GM19035 (cell line): Measurements from ENCODE around the gene CS.
"Not testable (repeated sequence)": the region's sequence is repeated elsewhere in the genome, so short reads cannot be mapped to it uniquely, and the experiment has no call there.

ENCODE experiments used
- ATAC-seq: cut with Tn5 transposase; IDR thresholded peaks from one replicate; pipeline ENCODE4 v1.9.1; 2021; ENCODE audit not compliant: unreplicated experiment

The CS gene

GRCh38 chr12:56321610-56322009, 21.5 kb upstream of the CS start:
- not testable (repeated sequence) for ATAC-seq

- no peak for ATAC-seq
Measured at GRCh38 chr12:56321027-56321426, 20.9 kb upstream of the CS start.

- ATAC-seq, result no peak
Measured at GRCh38 chr12:56317675-56318074, 17.5 kb upstream of the CS start.

GRCh38 chr12:56315622-56316473, 15.7 kb upstream of the CS start, which contains the start of gene CNPY2:
CNPY2 (minus strand) TSS chr12:56315988; CDS start chr12:56315217, 771 bp downstream.
- peak; percentile 88 for ATAC-seq

GRCh38 chr12:56315249-56315621, 15.1 kb upstream of the CS start:
- no peak for ATAC-seq

GRCh38 chr12:56311003-56311402, 10.9 kb upstream of the CS start:
- no peak for ATAC-seq

- no peak for ATAC-seq
Measured at GRCh38 chr12:56308714-56309113, 8.6 kb upstream of the CS start.

GRCh38 chr12:56307221-56307965, 7.3 kb upstream of the CS start:
- ATAC-seq, result no peak

- ATAC-seq, result no peak
Measured at GRCh38 chr12:56304872-56305590, 4.9 kb upstream of the CS start.

- no peak for ATAC-seq
Measured at GRCh38 chr12:56304276-56304675, 4.1 kb upstream of the CS start.

- no peak for ATAC-seq
Measured at GRCh38 chr12:56300644-56301464, 724 bp upstream of the CS start.

GRCh38 chr12:56299308-56299852, 750 bp downstream of the CS start:
- ATAC-seq, result peak; percentile 5

- ATAC-seq, result no peak
Measured at GRCh38 chr12:56298828-56299227, 1.3 kb downstream of the CS start.

- ATAC-seq, result no peak
Measured at GRCh38 chr12:56297400-56297799, 2.7 kb downstream of the CS start.

GRCh38 chr12:56296295-56296694, 3.8 kb downstream of the CS start:
- ATAC-seq, result no peak

GRCh38 chr12:56293795-56294194, 6.3 kb downstream of the CS start:
- no peak for ATAC-seq

GRCh38 chr12:56288705-56289387, 11.3 kb downstream of the CS start:
- no peak for ATAC-seq

- no peak for ATAC-seq
Measured at GRCh38 chr12:56286044-56286830, 13.9 kb downstream of the CS start.

- not testable (repeated sequence) for ATAC-seq
Measured at GRCh38 chr12:56284263-56284662, 15.9 kb downstream of the CS start.
